H1 (cell line): ENCODE results near the gene COTL1. TPM values are rescaled to one million over a fixed set of nuclear protein-coding genes. Genes with fewer than 3 reads are reported as not detected.

Experiments
- CTCF ChIA-PET: fragments of 300-600 bp; sonication (Branson Sonifier 250); formaldehyde crosslinking; loops from one replicate; lab custom pipeline; 2021; ENCODE audit not compliant: partially characterized antibody; lab: Charles Lee
- POLR2A ChIA-PET: fragments of 300-600 bp; sonication (Branson Sonifier 250); formaldehyde crosslinking; loops from one replicate; lab custom pipeline; 2021; ENCODE audit warnings: inconsistent platforms; ENCODE audit not compliant: partially characterized antibody; lab: Charles Lee
- DNase-seq, 2 experiments: peaks; one replicate each; pipeline versions ENCODE4 v3.0.0 to v3.0.0-alpha.2; 2010 to 2022; ENCODE audit warnings: low spot score in 2 of 2, low read depth in 1 of 2, mixed read lengths in 1 of 2
- FAIRE-seq: peaks from 2 replicates; lab custom pipeline; 2011; peaks lifted over from hg19 to GRCh38; lab: Jason Lieb, UNC
- H2AFZ ChIP-seq: 2 replicates; pipeline ENCODE4 v1.8.1; 2012; ENCODE audit warnings: low read length, inconsistent platforms
- H2AK5ac ChIP-seq: 2 replicates; pipeline ENCODE4 v1.6.1; 2013; ENCODE audit warnings: low read depth, low read length
- H2BK120ac ChIP-seq: replicated peaks from 2 replicates; pipeline ENCODE3; 2013; ENCODE audit warnings: low read depth, low read length, inconsistent platforms
- H2BK12ac ChIP-seq: 2 replicates; pipeline ENCODE4 v1.6.1; 2013; ENCODE audit warnings: low read depth, low read length
- H2BK15ac ChIP-seq: 2 replicates; pipeline ENCODE4 v1.6.1; 2013; ENCODE audit warnings: low read length
- H2BK20ac ChIP-seq: 2 replicates; pipeline ENCODE4 v1.6.1; 2013; ENCODE audit warnings: low read length
- H2BK5ac ChIP-seq: 2 replicates; pipeline ENCODE4 v1.6.1; 2013; ENCODE audit warnings: low read depth, low read length
- H3K14ac ChIP-seq: 2 replicates; pipeline ENCODE4 v1.6.1; 2013; ENCODE audit warnings: inconsistent platforms; ENCODE audit not compliant: insufficient read length
- H3K18ac ChIP-seq: 2 replicates; pipeline ENCODE4 v1.6.1; 2013; ENCODE audit warnings: low read length; ENCODE audit errors: extremely low read depth
- H3K23ac ChIP-seq: 2 replicates; pipeline ENCODE4 v1.6.1; 2013; ENCODE audit warnings: inconsistent platforms; ENCODE audit not compliant: insufficient read length
- H3K23me2 ChIP-seq: 2 replicates; pipeline ENCODE4 v1.6.1; 2013; ENCODE audit warnings: low read depth, low read length
- H3K27ac ChIP-seq: 2 replicates; pipeline ENCODE4 v1.6.1; 2011; ENCODE audit warnings: low read depth, low read length, inconsistent platforms
- H3K27me3 ChIP-seq, 4 experiments: replicated peaks in 1 of 4; 1 replicate in 1 of 4; 2 replicates in 3 of 4; pipeline versions ENCODE4 v1.6.1 to v1.8.1; 2011 to 2013; ENCODE audit warnings: low read length in 3 of 4, mild to moderate bottlenecking in 3 of 4, inconsistent platforms in 2 of 4, mixed read lengths in 2 of 4, moderate library complexity in 1 of 4; ENCODE audit not compliant: control insufficient read depth in 3 of 4, insufficient read depth in 3 of 4; ENCODE audit errors: extremely low read depth in 1 of 4
- H3K36me3 ChIP-seq, 4 experiments: 2 replicates each; pipeline versions ENCODE4 v1.6.1 to v1.8.1; 2011 to 2013; ENCODE audit warnings: mild to moderate bottlenecking in 4 of 4, low read length in 3 of 4, moderate library complexity in 2 of 4, control low read depth in 1 of 4, inconsistent platforms in 1 of 4; ENCODE audit not compliant: insufficient read depth in 4 of 4, control insufficient read depth in 2 of 4
- H3K4ac ChIP-seq: replicated peaks from 2 replicates; pipeline ENCODE3; 2013; ENCODE audit warnings: low read length, low read depth, mixed read lengths, inconsistent platforms; ENCODE audit not compliant: insufficient read length
- H3K4me1 ChIP-seq, 4 experiments: replicated peaks in 1 of 4; 1 replicate in 1 of 4; 2 replicates in 3 of 4; pipeline versions ENCODE4 v1.6.1 to v1.8.1; 2011 to 2013; ENCODE audit warnings: low read length in 3 of 4, inconsistent platforms in 2 of 4, mixed read lengths in 1 of 4; ENCODE audit not compliant: insufficient read depth in 4 of 4, control insufficient read depth in 3 of 4
- H3K4me2 ChIP-seq, 2 experiments: 2 replicates each; pipeline versions ENCODE4 v1.6.1 to v1.8.1; 2011 to 2013; ENCODE audit warnings: low read depth in 2 of 2, low read length in 2 of 2, control low read depth in 1 of 2, inconsistent platforms in 1 of 2, mild to moderate bottlenecking in 1 of 2; ENCODE audit not compliant: insufficient read depth in 1 of 2
- H3K4me3 ChIP-seq, 4 experiments: fragments of 200-600, 300-600 bp in 1 of 4; sonication (generic), shearing (Covaris generic), sonication (Bioruptor Twin) in 1 of 4; 2 replicates each; pipeline versions ENCODE4 v1.5.1 to v1.8.1; 2011 to 2016; ENCODE audit warnings: low read length in 4 of 4, low read depth in 3 of 4, control low read depth in 2 of 4, inconsistent platforms in 2 of 4, mild to moderate bottlenecking in 2 of 4, mixed read lengths in 1 of 4, moderate library complexity in 1 of 4; ENCODE audit not compliant: insufficient read depth in 2 of 4; ENCODE audit errors: extremely low read depth in 1 of 4
- H3K56ac ChIP-seq: replicated peaks from 2 replicates; pipeline ENCODE3; 2013; ENCODE audit warnings: low read depth, mild to moderate bottlenecking, mixed read lengths, low read length, inconsistent platforms; ENCODE audit not compliant: insufficient read length
- H3K79me1 ChIP-seq: 2 replicates; pipeline ENCODE4 v1.6.1; 2013; ENCODE audit warnings: low read depth, low read length, control low read depth
- H3K79me2 ChIP-seq, 2 experiments: 2 replicates each; pipeline versions ENCODE4 v1.6.1 to v1.8.1; 2012 to 2013; ENCODE audit warnings: low read length in 2 of 2, mild to moderate bottlenecking in 2 of 2, inconsistent platforms in 1 of 2; ENCODE audit not compliant: insufficient read depth in 2 of 2, control insufficient read depth in 1 of 2
- H3K9ac ChIP-seq, 4 experiments: replicated peaks in 1 of 4; 1 replicate in 1 of 4; 2 replicates in 3 of 4; pipeline versions ENCODE4 v1.6.1 to v1.8.1; 2011 to 2013; ENCODE audit warnings: low read depth in 3 of 4, low read length in 3 of 4, control low read depth in 2 of 4, mild to moderate bottlenecking in 2 of 4, moderate library complexity in 2 of 4, inconsistent platforms in 1 of 4; ENCODE audit errors: extremely low read depth in 1 of 4
- H3K9me3 ChIP-seq, 2 experiments: 2 replicates each; pipeline versions ENCODE4 v1.6.1 to v1.8.1; 2012 to 2013; ENCODE audit warnings: mild to moderate bottlenecking in 2 of 2, moderate library complexity in 2 of 2, control low read depth in 1 of 2, inconsistent platforms in 1 of 2, low read depth in 1 of 2, low read length in 1 of 2, mixed read lengths in 1 of 2; ENCODE audit not compliant: insufficient read depth in 2 of 2
- H4K20me1 ChIP-seq, 2 experiments: replicated peaks in 1 of 2; 2 replicates each; pipeline versions ENCODE3 to v1.8.1; 2011 to 2013; ENCODE audit warnings: inconsistent platforms in 2 of 2, low read length in 2 of 2, mild to moderate bottlenecking in 1 of 2; ENCODE audit not compliant: insufficient read depth in 2 of 2, control insufficient read depth in 1 of 2
- H4K5ac ChIP-seq: 2 replicates; pipeline ENCODE4 v1.6.1; 2013; ENCODE audit warnings: low read length, low read depth, mixed read lengths, inconsistent platforms; ENCODE audit not compliant: insufficient read length
- H4K8ac ChIP-seq: 2 replicates; pipeline ENCODE4 v1.8.0; 2013; ENCODE audit warnings: mild to moderate bottlenecking, moderate library complexity, low read length, inconsistent platforms; ENCODE audit not compliant: insufficient read depth; ENCODE audit errors: extremely low read depth
- H4K91ac ChIP-seq: replicated peaks from 2 replicates; pipeline ENCODE3; 2013; ENCODE audit warnings: low read length, mixed read lengths, inconsistent platforms; ENCODE audit not compliant: insufficient read length
- BACH1 ChIP-seq: IDR thresholded peaks from 2 replicates; pipeline ENCODE4 v1.6.1; 2012; ENCODE audit warnings: low read length, improper control_type of control experiment
- BRCA1 ChIP-seq: IDR thresholded peaks from 2 replicates; pipeline ENCODE4 v1.6.1; 2012; ENCODE audit warnings: low read depth, low read length, improper control_type of control experiment
- CEBPB ChIP-seq: IDR thresholded peaks from 2 replicates; pipeline ENCODE4 v1.6.1; 2012; ENCODE audit warnings: low read depth, low read length
- CHD1 ChIP-seq: IDR thresholded peaks from 2 replicates; pipeline ENCODE4 v1.6.1; 2012; ENCODE audit warnings: low read depth, low read length, improper control_type of control experiment
- CREB1 ChIP-seq: IDR thresholded peaks from 2 replicates; pipeline ENCODE4 v1.6.1; 2012; ENCODE audit warnings: inconsistent platforms
- EGR1 ChIP-seq: IDR thresholded peaks from 2 replicates; pipeline ENCODE4 v1.6.1; 2011; ENCODE audit warnings: low read depth, low read length, borderline replicate concordance
- GABPA ChIP-seq: IDR thresholded peaks from 2 replicates; pipeline ENCODE4 v1.6.1; 2011; ENCODE audit warnings: mild to moderate bottlenecking, low read length, moderate library complexity, borderline replicate concordance; ENCODE audit not compliant: insufficient read depth
- KDM4A ChIP-seq: IDR thresholded peaks from one replicate; pipeline ENCODE4 v1.7.1; 2012; ENCODE audit warnings: low read depth, mild to moderate bottlenecking, moderate library complexity, low read length, inconsistent platforms; ENCODE audit not compliant: severe bottlenecking
- NANOG ChIP-seq: IDR thresholded peaks from 2 replicates; pipeline ENCODE4 v1.6.1; 2011; ENCODE audit warnings: low read length, low read depth, mild to moderate bottlenecking, inconsistent platforms; ENCODE audit not compliant: insufficient read depth, poor library complexity, severe bottlenecking
- NRF1 ChIP-seq: IDR thresholded peaks from 2 replicates; pipeline ENCODE4 v1.6.1; 2011; ENCODE audit warnings: mild to moderate bottlenecking, low read depth, low read length, improper control_type of control experiment
- RFX5 ChIP-seq: IDR thresholded peaks from 2 replicates; pipeline ENCODE4 v1.6.1; 2011; ENCODE audit warnings: low read depth, low read length, improper control_type of control experiment, borderline replicate concordance
- RNF2 ChIP-seq: fragments of 200-900, 300-1000 bp; sonication (generic); IDR thresholded peaks from 2 replicates; pipeline ENCODE4 v1.7.1; 2016; ENCODE audit warnings: borderline replicate concordance, low read depth, mild to moderate bottlenecking, antibody characterized with exemption, low read length; ENCODE audit not compliant: poor library complexity, severe bottlenecking; ENCODE audit errors: missing control alignments
- SIX5 ChIP-seq: IDR thresholded peaks from 2 replicates; pipeline ENCODE4 v1.6.1; 2011; ENCODE audit warnings: mild to moderate bottlenecking, low read depth, low read length
- WGBS, 2 experiments: shearing (Covaris generic) in 1 of 2; methylation state at CpG; one replicate each; pipeline versions ENCODE4 v1.1.6 to v1.1.7; 2013 to 2015; ENCODE audit warnings: low lambda C conversion rate in 2 of 2, mixed read lengths in 2 of 2, inconsistent platforms in 1 of 2, low coverage in 1 of 2, missing lambda C conversion rate in 1 of 2; ENCODE audit not compliant: insufficient replicate concordance in 2 of 2, insufficient coverage in 1 of 2, insufficient read length in 1 of 2; ENCODE audit errors: extremely low coverage in 1 of 2, missing lambda C conversion rate in 1 of 2; 5-methylcytosine and 5-hydroxymethylcytosine counted together
- polyA plus RNA-seq, 7 experiments: library from polyadenylated mRNA; depleted of rRNA in 3 of 7; stranded (reverse) in 5 of 7; unstranded in 2 of 7; fragments of >200 nt in 5 of 7; fragments of 200-250 nt in 2 of 7; gene quantifications; 1 replicate in 5 of 7; 2 replicates in 1 of 7; 4 replicates in 1 of 7; pipeline versions ENCODE4 v1.2.1 to v1.2.3, GENCODE V29; 2011 to 2013; ENCODE audit warnings: missing spikeins in 2 of 7, mixed read lengths in 2 of 7
- total RNA-seq: library from RNA; stranded (reverse); fragmentation: NEBNext Ultra II Directional; extraction: Animal tissue kit (Norgen Biotek cat#: 25700); gene quantifications from 2 replicates; pipeline ENCODE4 v1.2.1, GENCODE V29; 2021

Gene COTL1
- total and polyA plus RNA-seq, 2 of the 8 experiments (the other 6 are each of a cell fraction or from before 2014, with no cell fraction given), result 59.2 to 183 TPM

DNA sequence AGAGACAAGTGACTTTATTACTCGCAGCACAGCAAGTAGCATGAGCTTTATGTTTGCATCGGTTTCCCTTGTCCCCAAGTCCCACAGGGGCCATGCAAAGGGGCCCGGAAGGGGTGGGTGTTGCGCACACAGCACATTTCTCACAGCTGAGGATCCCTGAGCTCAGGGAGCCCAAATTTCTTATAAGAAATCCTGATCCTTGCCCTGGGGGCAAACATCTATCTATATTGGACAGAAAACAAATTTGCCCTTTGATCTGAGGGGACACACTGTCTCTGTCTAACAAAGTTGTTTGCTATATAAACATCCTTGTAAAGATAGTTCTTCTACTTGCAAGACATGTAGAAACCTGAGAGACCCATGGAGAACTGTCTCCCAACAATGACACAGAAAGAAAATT, 77.7 kb downstream of the COTL1 start:
- FAIRE-seq, result no peak
- H3K79me2 ChIP-seq, result no peaks in the 10 kb centered on the region
- no peak overlapping the region for H3K9ac ChIP-seq
- H2BK20ac ChIP-seq, result no peak overlapping the region
- H3K4me3 ChIP-seq, result no peak overlapping the region
- no peak overlapping the region for H4K91ac ChIP-seq
- CTCF ChIA-PET, result interaction anchor here (1.3 to 1.8 kb wide), 3 partner anchors 20 to 34 kb away, joined by 3 to 7 read pairs (median 5); no protein-coding TSS in a partner anchor
- no peak overlapping the region for H3K14ac ChIP-seq
- no peak overlapping the region for H3K56ac ChIP-seq
- DNase-seq, result no peak
- 92% methylated on average over 4 of the region's 4 CpGs; no CpG with 5 or more reads in 1 of the 2 experiments for WGBS, 2 experiments
- no peaks in the 10 kb centered on the region for H3K27me3 ChIP-seq
- TF ChIP-seq GABPA (no peak), KDM4A (no peak), SIX5 (no peak), CREB1 (no peak), CEBPB (no peak), BACH1 (no peak), NANOG (no peak), EGR1 (no peak), BRCA1 (no peak), NRF1 (no peak), CHD1 (no peak), RNF2 (no peak), RFX5 (no peak)
- TF ChIP-seq, all 59 proteins: peak for 0
- no peaks in the 10 kb centered on the region for H3K79me1 ChIP-seq
- H3K4me2 ChIP-seq, result no peak overlapping the region
- no peaks in the 10 kb centered on the region for H3K9me3 ChIP-seq
- H4K8ac ChIP-seq, result no peak overlapping the region
- H2BK120ac ChIP-seq, result no peak overlapping the region
- no peak overlapping the region for H2AFZ ChIP-seq
- POLR2A ChIA-PET, result interaction anchor here (0.6 to 2.2 kb wide), 5 partner anchors 9 to 18 kb away, joined by 3 to 8 read pairs (median 7); no protein-coding TSS in a partner anchor
- H2AK5ac ChIP-seq, result no peak overlapping the region
- H3K4ac ChIP-seq, result no peak overlapping the region
- H4K20me1 ChIP-seq, result no peaks in the 10 kb centered on the region
- no peak overlapping the region for H3K18ac ChIP-seq
- H3K23ac ChIP-seq, result no peak overlapping the region
- H3K36me3 ChIP-seq, result no peaks in the 10 kb centered on the region
- no peak overlapping the region for H3K27ac ChIP-seq
- H2BK15ac ChIP-seq, result no peak overlapping the region
- H3K4me1 ChIP-seq, result peaks cover 3 to 11% (median 8%) of the 10 kb centered on the region in 4 experiments
- H2BK12ac ChIP-seq, result no peak overlapping the region
- H2BK5ac ChIP-seq, result no peak overlapping the region
- H4K5ac ChIP-seq, result no peak overlapping the region
- H3K23me2 ChIP-seq, result no peaks in the 10 kb centered on the region
